AG04449 (cell line): Measurements from ENCODE around the gene VWC2.

Experiments used
- CTCF ChIA-PET: fragments of 350-600 bp; formaldehyde crosslinking; extraction: SDS; loops from one replicate; lab custom pipeline; 2021; ENCODE audit warnings: antibody characterized with exemption; lab: Yijun Ruan, JAX
- POLR2A ChIA-PET: fragments of 400-600, 350-600 bp; formaldehyde crosslinking; extraction: SDS; loops from one replicate; lab custom pipeline; 2020; ENCODE audit warnings: antibody characterized with exemption, inconsistent platforms; lab: Yijun Ruan, JAX
- DNase-seq: peaks from one replicate; pipeline ENCODE4 v3.0.0-alpha.2; 2010; ENCODE audit warnings: low read depth, low spot score
- H3K4me3 ChIP-seq: 2 replicates; pipeline ENCODE4 v1.5.1; 2011; ENCODE audit warnings: low read depth, mild to moderate bottlenecking, control low read depth, low read length
- TF ChIP-seq, protein P1 (sequence below): IDR thresholded peaks from one replicate; pipeline ENCODE4 v1.5.1; 2011; ENCODE audit warnings: mild to moderate bottlenecking, moderate library complexity, low read length, control low read depth, inconsistent platforms; ENCODE audit not compliant: insufficient read depth; ENCODE audit errors: missing control alignments

VWC2 gene

DNA sequence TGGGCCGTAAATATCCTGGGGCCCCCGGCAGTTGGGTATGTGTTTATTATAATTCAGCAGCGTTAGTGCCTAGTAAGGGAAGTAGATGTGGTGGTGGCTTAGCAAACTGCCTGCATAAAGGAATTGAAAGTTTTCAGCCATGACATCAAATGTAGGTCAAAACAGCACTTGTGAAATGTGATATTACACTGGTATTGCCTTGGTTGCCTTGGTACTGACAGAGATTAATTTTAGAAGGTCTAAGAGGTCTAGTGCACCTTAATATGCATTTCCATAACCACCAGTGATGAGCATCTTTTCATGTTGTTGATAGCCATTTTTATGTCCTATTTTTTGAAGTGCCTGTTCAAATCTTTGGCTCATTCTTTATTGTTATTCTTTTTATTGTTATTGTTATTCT is 50.1 kb downstream of the VWC2 start:
- POLR2A ChIA-PET = no interaction called here
- no peak overlapping the region for H3K4me3 ChIP-seq
- CTCF ChIA-PET = no interaction called here

DNA sequence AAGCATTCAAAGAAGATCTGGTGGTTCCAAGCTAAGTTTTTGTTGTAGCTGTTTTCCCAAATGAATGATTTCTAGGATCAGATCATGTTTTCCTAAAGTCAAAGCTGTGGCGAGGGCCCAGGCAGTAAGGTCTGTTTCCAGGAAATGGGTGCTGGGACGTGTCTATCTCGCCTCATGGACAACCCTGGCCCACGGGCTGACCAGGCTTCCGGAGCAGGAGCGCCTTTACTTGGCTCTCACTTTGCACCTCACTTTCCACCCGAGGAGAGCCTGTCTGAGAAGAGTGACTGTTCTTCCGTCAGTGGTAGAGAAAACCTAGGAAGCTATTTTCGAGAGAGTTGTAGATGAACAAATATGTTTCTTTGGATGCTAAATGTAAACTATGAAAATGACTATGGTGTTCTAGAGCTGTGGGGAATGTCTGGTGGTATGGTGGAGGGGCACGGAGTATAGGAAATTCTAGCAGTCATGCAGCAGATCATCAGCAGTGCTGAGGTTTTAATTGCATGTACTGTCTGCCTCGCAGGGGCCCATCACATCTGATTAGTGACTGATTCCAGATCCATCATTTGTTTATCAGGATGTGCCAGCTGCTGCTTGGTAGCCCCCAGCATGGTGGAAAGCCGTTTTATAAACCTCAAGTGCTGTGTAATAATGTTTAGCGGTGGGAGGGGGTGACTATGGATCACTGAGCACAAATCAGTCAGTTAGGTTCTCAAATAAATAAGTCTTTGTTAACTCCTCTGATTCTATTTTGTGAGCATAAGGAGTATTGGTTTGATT is 66.6 kb downstream of the VWC2 start:
- ChIA-PET POLR2A (no interaction called here), CTCF (no interaction called here)
- no peak for DNase-seq
- no peak overlapping the region for H3K4me3 ChIP-seq
- TF ChIP-seq, protein P1, sequence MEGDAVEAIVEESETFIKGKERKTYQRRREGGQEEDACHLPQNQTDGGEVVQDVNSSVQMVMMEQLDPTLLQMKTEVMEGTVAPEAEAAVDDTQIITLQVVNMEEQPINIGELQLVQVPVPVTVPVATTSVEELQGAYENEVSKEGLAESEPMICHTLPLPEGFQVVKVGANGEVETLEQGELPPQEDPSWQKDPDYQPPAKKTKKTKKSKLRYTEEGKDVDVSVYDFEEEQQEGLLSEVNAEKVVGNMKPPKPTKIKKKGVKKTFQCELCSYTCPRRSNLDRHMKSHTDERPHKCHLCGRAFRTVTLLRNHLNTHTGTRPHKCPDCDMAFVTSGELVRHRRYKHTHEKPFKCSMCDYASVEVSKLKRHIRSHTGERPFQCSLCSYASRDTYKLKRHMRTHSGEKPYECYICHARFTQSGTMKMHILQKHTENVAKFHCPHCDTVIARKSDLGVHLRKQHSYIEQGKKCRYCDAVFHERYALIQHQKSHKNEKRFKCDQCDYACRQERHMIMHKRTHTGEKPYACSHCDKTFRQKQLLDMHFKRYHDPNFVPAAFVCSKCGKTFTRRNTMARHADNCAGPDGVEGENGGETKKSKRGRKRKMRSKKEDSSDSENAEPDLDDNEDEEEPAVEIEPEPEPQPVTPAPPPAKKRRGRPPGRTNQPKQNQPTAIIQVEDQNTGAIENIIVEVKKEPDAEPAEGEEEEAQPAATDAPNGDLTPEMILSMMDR = no peak

More for the DNA sequence above, 50.1 kb downstream of the VWC2 start:
- TF ChIP-seq, protein P1 = no peak
- no peak for DNase-seq

DNA sequence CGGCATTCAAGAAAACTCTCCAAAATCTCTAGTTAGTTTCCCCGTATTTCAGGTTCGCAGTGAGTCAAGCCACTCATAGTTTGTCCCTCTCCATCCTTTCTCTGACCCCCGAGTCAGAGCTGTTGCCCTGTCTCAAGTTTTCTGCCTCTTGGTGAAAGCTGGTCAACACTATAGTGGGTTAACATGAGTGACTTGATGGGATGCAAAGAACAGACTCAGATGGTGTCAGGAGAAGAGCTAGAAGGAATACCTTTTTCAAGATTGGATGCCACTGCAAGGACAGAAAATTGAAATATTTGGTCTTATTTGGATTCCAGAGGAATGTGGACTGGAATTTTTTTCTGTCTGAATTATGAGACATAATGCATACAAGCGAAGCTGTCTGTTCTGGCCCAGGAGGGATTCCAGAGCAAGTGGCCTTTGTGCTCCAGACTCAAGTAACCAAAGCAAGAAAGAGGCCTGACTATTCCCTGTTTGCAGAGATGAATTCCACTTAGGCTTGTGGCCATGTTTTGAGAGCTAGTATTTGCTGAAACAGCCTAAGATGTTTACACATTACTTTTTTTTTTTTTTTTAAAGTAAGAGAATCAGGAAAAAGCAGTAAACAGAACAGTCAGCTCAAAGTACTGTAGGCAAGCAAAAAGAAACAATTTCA is 67.4 kb downstream of the VWC2 start:
- TF ChIP-seq, protein P1 = no peak
- DNase-seq = no peak
- CTCF ChIA-PET = no interaction called here
- H3K4me3 ChIP-seq = no peak overlapping the region
- POLR2A ChIA-PET = no interaction called here

DNA sequence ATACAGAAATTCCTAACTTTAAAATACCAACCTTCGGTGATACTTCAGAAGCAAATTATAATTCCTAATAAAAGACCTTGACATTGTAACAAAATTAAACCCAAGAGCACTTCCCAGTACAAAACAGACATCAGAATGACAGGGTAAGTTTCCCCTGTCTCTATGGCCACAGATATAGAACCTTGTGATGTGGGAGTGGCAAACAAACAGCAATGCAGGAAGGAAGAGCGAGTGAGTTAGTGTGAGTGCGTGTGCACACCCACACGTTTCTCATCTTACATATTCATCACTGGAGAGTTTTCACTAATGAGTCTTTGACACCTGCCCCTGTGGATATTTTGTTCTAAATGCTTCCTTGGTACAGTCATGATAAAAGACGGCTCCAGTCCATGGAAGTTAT is 72.2 kb downstream of the VWC2 start:
- no peak for DNase-seq
- TF ChIP-seq, protein P1 = no peak
- H3K4me3 ChIP-seq = no peak overlapping the region
- CTCF ChIA-PET = no interaction called here
- POLR2A ChIA-PET = no interaction called here

DNA sequence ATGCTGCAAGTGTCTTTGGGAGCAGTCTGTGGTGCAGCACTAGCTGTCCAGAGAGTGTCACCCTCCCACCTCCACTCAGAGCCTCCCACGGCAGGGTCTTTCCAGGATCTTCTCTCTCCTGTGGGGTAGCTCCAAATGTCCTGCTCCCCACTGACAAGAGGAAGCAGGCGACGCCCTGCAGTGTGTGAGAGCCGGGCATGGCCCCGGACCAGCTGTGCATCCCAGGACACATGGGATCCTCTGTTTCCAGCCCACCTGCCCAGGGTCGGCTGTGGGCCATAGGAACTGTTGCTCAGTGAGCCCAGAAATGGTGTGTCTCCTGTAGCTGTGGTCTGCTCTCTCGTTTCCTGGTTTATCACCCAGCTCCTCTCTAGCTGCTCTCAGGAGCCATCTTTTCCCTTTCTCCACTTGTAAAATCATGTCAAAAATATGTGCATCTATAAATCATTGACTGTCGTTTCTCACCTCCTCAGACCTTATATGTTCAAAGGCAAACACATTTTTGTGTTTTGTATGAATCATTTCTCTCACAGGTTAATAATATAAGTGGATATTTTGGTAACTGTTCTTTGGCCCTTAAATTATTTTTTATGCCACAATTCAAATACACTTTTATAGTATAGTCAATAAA is 74.9 kb downstream of the VWC2 start:
- H3K4me3 ChIP-seq = no peak overlapping the region
- TF ChIP-seq, protein P1 = no peak
- POLR2A ChIA-PET = no interaction called here
- CTCF ChIA-PET = no interaction called here
- DNase-seq = no peak
